GM13977 (cell line): ENCODE data around the gene CACNA2D4.
A peak's percentile ranks its signal among the peaks of the same experiment; 100 is the strongest.

Experiments used
- DNase-seq: peaks from one replicate; pipeline ENCODE4 v3.0.0; 2012; ENCODE audit warnings: low spot score
- in situ Hi-C: fragments of 300-500 bp; cut with MboI; formaldehyde crosslinking; loops from one replicate; pipeline ENCODE4 v1.12.0; 2022; ENCODE audit warnings: low sequenced_read_pairs, low pct_unique_long_range_greater_than_20kb, mixed read lengths, inconsistent platforms; ENCODE audit not compliant: unreplicated experiment
- TF ChIP-seq, protein P1 (sequence below): IDR thresholded peaks from 2 replicates; pipeline ENCODE4 v1.5.1; 2012; ENCODE audit warnings: mild to moderate bottlenecking, control low read depth; ENCODE audit not compliant: insufficient read depth; ENCODE audit errors: extremely low read depth, missing control alignments

Gene CACNA2D4

GRCh38 chr12:1832801-1833595 is 85.5 kb downstream of the CACNA2D4 start:
- in situ Hi-C loops: no loop called here
- TF ChIP-seq, protein P1, sequence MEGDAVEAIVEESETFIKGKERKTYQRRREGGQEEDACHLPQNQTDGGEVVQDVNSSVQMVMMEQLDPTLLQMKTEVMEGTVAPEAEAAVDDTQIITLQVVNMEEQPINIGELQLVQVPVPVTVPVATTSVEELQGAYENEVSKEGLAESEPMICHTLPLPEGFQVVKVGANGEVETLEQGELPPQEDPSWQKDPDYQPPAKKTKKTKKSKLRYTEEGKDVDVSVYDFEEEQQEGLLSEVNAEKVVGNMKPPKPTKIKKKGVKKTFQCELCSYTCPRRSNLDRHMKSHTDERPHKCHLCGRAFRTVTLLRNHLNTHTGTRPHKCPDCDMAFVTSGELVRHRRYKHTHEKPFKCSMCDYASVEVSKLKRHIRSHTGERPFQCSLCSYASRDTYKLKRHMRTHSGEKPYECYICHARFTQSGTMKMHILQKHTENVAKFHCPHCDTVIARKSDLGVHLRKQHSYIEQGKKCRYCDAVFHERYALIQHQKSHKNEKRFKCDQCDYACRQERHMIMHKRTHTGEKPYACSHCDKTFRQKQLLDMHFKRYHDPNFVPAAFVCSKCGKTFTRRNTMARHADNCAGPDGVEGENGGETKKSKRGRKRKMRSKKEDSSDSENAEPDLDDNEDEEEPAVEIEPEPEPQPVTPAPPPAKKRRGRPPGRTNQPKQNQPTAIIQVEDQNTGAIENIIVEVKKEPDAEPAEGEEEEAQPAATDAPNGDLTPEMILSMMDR: no peak
- DNase-seq: no peak

DNA sequence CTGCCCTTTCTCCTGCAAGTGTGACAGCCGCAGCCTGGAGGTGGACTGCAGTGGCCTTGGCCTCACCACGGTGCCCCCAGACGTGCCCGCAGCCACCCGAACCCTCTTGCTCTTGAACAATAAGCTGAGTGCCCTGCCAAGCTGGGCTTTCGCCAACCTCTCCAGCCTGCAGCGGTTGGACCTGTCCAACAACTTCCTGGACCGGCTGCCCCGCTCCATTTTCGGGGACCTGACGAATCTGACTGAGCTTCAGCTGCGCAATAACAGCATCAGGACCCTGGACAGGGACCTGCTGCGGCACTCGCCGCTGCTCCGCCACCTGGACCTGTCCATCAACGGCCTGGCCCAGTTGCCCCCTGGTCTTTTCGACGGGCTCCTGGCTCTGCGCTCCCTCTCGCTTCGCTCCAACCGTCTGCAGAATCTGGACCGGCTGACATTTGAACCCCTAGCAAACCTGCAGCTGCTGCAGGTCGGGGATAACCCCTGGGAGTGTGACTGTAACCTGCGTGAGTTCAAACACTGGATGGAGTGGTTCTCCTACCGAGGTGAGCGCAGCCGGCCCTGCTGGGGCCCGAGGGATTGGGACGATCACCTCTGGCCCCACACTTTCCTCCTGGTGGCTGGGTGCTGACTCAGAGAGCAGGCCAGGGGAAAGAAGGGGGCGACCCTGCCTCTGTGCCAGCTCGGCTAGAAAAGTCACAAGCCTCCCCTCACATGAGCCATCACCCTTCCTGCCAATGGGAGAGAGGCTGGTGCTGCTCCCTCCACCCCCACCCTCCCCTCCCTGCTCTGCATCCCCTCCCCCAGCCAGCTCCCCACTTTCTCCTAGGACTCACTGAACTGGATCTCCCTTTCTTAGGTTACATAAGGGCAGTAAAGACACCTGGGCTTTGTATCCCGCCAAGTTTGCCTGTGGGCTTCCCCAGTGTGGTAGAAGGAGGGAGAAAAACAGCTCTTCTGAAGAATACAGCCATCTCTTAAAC is 87.2 kb downstream of the CACNA2D4 start:
- peak; percentile 69 for DNase-seq

DNA sequence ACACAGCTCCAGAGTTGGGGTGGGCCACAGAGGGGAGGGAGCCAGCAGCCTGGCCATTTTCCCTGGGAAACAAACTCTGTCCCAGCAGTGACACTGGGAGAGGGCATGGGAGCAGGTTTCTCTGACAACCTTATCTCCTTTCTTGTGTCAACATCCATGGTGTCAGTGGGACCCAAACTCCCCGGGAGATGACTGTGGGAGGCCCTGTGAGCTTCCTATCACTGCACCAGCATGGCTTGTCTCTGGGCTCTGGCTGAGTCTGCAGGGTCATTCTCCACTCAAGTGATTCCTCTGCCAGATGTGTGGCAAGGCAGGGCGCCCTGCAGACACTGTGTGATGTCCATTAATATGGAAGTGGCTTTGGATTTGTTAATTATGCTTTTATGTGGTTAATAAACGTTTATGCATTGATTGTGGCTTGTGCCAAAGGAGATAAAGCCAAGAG is 88.0 kb downstream of the CACNA2D4 start:
- no peak for DNase-seq
- in situ Hi-C loops: no loop called here
- TF ChIP-seq, protein P1: no peak

More for the DNA sequence above, 87.2 kb downstream of the CACNA2D4 start:
- in situ Hi-C loops: no loop called here
- TF ChIP-seq, protein P1: no peak

GRCh38 chr12:1829306-1829900 is 89.0 kb downstream of the CACNA2D4 start:
- DNase-seq: no peak
- in situ Hi-C loops: no loop called here
- TF ChIP-seq, protein P1: no peak

- in situ Hi-C loops: no loop called here
Observed at GRCh38 chr12:1828856-1829255, 89.6 kb downstream of the CACNA2D4 start.

More at GRCh38 chr12:1828856-1829255, 89.6 kb downstream of the CACNA2D4 start:
- DNase-seq: no peak
- TF ChIP-seq, protein P1: no peak
